ENCODE data around the gene GKN1. TPM values are rescaled to one million over a fixed set of nuclear protein-coding genes. Genes with fewer than 3 reads are reported as not detected.
"Not testable (repeated sequence)": the region's sequence is repeated elsewhere in the genome, so short reads cannot be mapped to it uniquely, and the experiment has no call there.

Gene GKN1
- total and polyA plus RNA-seq, 4 donors = not detected

- Histone ChIP-seq H3K9me3 (ENCODE audit: control insufficient read depth, insufficient read depth, low read length) (no peaks in the 10 kb centered on the region), H3K27ac (ENCODE audit: low read depth, low read length) (no peak within 1 kb of the TSS), H3K4me1 (ENCODE audit: control insufficient read depth, insufficient read depth, low read length) (no peaks in the 10 kb centered on the region), H3K4me3 (ENCODE audit: low read depth, low read length) (no peak within 1 kb of the TSS), H3K36me3 (ENCODE audit: control insufficient read depth, insufficient read depth, low read length) (no peaks in the 10 kb centered on the region), H3K27me3 (ENCODE audit: control insufficient read depth, insufficient read depth, low read length) (no peaks in the 10 kb centered on the region)
- WGBS (ENCODE audit: insufficient coverage) = 88% methylated on average over 2 of the region's 4 CpGs
- DNase-seq (ENCODE audit: low read depth in 4 of 6, low spot score in 6 of 6) = no peak
Observed at GRCh38 chr2:68952887-68953521, 21.4 kb upstream of the GKN1 start, which contains the start of gene GKN2. GKN2 (minus strand) TSS chr2:68952893; CDS start chr2:68952861, 32 bp downstream.

GRCh38 chr2:68955432-68955831, 19.0 kb upstream of the GKN1 start:
- H3K4me3 ChIP-seq (ENCODE audit: low read depth, low read length); H3K4me1 ChIP-seq (ENCODE audit: control insufficient read depth, insufficient read depth, low read length); H3K9me3 ChIP-seq (ENCODE audit: control insufficient read depth, insufficient read depth, low read length); H3K27ac ChIP-seq (ENCODE audit: low read depth, low read length); DNase-seq (ENCODE audit: low read depth in 4 of 6, low spot score in 6 of 6); H3K36me3 ChIP-seq (ENCODE audit: control insufficient read depth, insufficient read depth, low read length); H3K27me3 ChIP-seq (ENCODE audit: control insufficient read depth, insufficient read depth, low read length): not testable (repeated sequence)
- no CpG with 5 or more reads among the region's 5 CpGs for WGBS (ENCODE audit: insufficient coverage)

- DNase-seq (ENCODE audit: low read depth in 4 of 6, low spot score in 6 of 6) = peak in 1 of 6 donors; percentile 57
- Histone ChIP-seq H3K4me3 (ENCODE audit: low read depth, low read length) (no peak overlapping the region), H3K27me3 (ENCODE audit: control insufficient read depth, insufficient read depth, low read length) (no peaks in the 10 kb centered on the region), H3K9me3 (ENCODE audit: control insufficient read depth, insufficient read depth, low read length) (no peaks in the 10 kb centered on the region), H3K27ac (ENCODE audit: low read depth, low read length) (no peak overlapping the region), H3K36me3 (ENCODE audit: control insufficient read depth, insufficient read depth, low read length) (no peaks in the 10 kb centered on the region), H3K4me1 (ENCODE audit: control insufficient read depth, insufficient read depth, low read length) (no peaks in the 10 kb centered on the region)
- WGBS (ENCODE audit: insufficient coverage) = no CpG with 5 or more reads among the region's 1 CpG
Observed at GRCh38 chr2:68959001-68959400, 15.4 kb upstream of the GKN1 start.

DNA sequence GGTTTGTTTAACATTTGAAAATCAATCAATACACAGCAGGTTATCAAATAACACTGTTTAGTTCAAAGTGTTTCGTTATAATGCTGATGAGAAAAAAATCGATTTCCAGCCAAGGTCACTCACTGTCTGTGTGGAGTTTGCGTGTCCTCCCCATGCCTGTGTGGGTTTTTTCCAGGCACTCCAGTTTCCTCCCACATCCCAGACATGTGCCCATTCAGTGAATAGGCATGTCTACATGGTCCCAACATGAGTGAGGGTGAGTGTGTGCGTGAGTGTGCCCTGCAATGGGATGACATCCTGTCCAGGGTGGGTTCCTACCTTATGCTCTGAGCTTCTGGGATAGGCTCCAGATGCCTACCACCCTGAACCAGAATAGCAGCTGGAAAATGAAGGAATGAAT, 13.1 kb upstream of the GKN1 start:
- Histone ChIP-seq H3K27me3 (ENCODE audit: control insufficient read depth, insufficient read depth, low read length) (no peaks in the 10 kb centered on the region), H3K4me3 (ENCODE audit: low read depth, low read length) (no peak overlapping the region), H3K36me3 (ENCODE audit: control insufficient read depth, insufficient read depth, low read length) (no peaks in the 10 kb centered on the region), H3K9me3 (ENCODE audit: control insufficient read depth, insufficient read depth, low read length) (no peaks in the 10 kb centered on the region), H3K27ac (ENCODE audit: low read depth, low read length) (no peak overlapping the region), H3K4me1 (ENCODE audit: control insufficient read depth, insufficient read depth, low read length) (no peaks in the 10 kb centered on the region)
- WGBS (ENCODE audit: insufficient coverage) = 100% methylated on average over 1 of the region's 4 CpGs
- DNase-seq (ENCODE audit: low read depth in 4 of 6, low spot score in 6 of 6) = no peak

- Histone ChIP-seq H3K27ac (ENCODE audit: low read depth, low read length) (no peak overlapping the region), H3K27me3 (ENCODE audit: control insufficient read depth, insufficient read depth, low read length) (no peaks in the 10 kb centered on the region), H3K4me1 (ENCODE audit: control insufficient read depth, insufficient read depth, low read length) (no peaks in the 10 kb centered on the region), H3K36me3 (ENCODE audit: control insufficient read depth, insufficient read depth, low read length) (no peaks in the 10 kb centered on the region), H3K9me3 (ENCODE audit: control insufficient read depth, insufficient read depth, low read length) (no peaks in the 10 kb centered on the region), H3K4me3 (ENCODE audit: low read depth, low read length) (no peak overlapping the region)
- DNase-seq (ENCODE audit: low read depth in 4 of 6, low spot score in 6 of 6) = no peak
Observed at GRCh38 chr2:68964282-68964681, 10.2 kb upstream of the GKN1 start.

DNA sequence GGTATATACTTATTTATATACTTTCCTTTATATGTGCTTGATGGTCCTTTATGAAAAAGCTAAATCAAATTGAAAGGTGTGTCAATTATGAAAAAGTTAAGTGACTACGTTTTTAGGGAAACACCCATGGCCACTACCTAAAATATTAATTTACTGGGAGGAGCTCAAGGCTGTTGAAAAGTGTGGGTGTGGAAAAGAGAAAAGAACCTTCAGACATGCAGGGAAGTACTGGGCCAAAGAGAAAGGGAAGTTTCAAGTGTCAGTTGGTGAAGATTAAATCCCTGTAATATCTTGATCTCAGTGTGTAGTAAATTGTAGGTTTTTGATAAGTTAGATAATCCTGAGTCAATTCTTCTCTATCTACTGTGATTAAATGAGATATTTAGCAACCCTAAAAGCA, 6.2 kb upstream of the GKN1 start:
- Histone ChIP-seq H3K27ac (ENCODE audit: low read depth, low read length) (no peak overlapping the region), H3K36me3 (ENCODE audit: control insufficient read depth, insufficient read depth, low read length) (no peaks in the 10 kb centered on the region), H3K4me3 (ENCODE audit: low read depth, low read length) (no peak overlapping the region), H3K27me3 (ENCODE audit: control insufficient read depth, insufficient read depth, low read length) (no peaks in the 10 kb centered on the region), H3K4me1 (ENCODE audit: control insufficient read depth, insufficient read depth, low read length) (no peaks in the 10 kb centered on the region), H3K9me3 (ENCODE audit: control insufficient read depth, insufficient read depth, low read length) (no peaks in the 10 kb centered on the region)
- no peak for DNase-seq (ENCODE audit: low read depth in 4 of 6, low spot score in 6 of 6)
- no CpG with 5 or more reads among the region's 1 CpG for WGBS (ENCODE audit: insufficient coverage)

- no peak overlapping the region for H3K27ac ChIP-seq (ENCODE audit: low read depth, low read length)
- H3K4me1 ChIP-seq (ENCODE audit: control insufficient read depth, insufficient read depth, low read length) = no peaks in the 10 kb centered on the region
- no peaks in the 10 kb centered on the region for H3K27me3 ChIP-seq (ENCODE audit: control insufficient read depth, insufficient read depth, low read length)
- 84% methylated on average over 7 of the region's 8 CpGs for WGBS (ENCODE audit: insufficient coverage)
- H3K4me3 ChIP-seq (ENCODE audit: low read depth, low read length) = no peak overlapping the region
- peak in 1 of 6 donors; percentile 54 for DNase-seq (ENCODE audit: low read depth in 4 of 6, low spot score in 6 of 6)
- H3K9me3 ChIP-seq (ENCODE audit: control insufficient read depth, insufficient read depth, low read length) = no peaks in the 10 kb centered on the region
- H3K36me3 ChIP-seq (ENCODE audit: control insufficient read depth, insufficient read depth, low read length) = no peaks in the 10 kb centered on the region
Observed at GRCh38 chr2:68969736-68970490, 4.5 kb upstream of the GKN1 start.

DNA sequence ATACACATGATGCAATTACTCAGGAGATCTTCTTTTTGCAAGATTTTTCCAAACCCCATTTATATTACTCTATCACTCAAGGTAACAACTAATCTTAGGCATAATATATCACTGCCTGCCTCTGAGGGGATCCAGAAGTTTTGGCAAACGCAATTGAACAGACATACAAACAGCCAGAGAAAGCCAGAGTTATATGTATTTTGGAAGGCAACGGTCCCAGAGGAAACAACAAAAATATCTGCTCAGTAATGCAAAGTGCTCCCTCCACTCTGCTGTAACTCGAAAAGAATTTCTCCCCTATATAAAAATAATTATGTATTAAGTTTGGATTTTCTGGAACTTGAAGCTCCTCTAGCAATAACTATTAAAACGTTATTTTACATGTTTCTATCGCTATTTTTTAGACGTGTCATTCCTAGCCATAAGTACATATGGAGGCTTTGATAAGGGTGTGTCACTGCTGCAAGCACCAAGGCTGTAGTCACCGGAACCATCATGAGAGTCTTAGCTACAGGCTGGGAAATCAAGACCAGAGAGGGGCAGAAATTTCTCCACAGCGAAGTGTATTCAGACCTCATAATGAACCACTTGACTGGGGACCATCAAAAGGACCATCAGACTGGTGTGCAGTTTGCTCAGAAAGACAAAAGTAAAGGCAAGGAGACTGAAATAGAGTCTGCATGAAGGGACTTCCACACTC, 3.7 kb upstream of the GKN1 start:
- no peak overlapping the region for H3K27ac ChIP-seq (ENCODE audit: low read depth, low read length)
- no peak for DNase-seq (ENCODE audit: low read depth in 4 of 6, low spot score in 6 of 6)

GRCh38 chr2:68971591-68972231, 2.7 kb upstream of the GKN1 start:
- no peak for DNase-seq (ENCODE audit: low read depth in 4 of 6, low spot score in 6 of 6)
- Histone ChIP-seq H3K27me3 (ENCODE audit: control insufficient read depth, insufficient read depth, low read length) (no peaks in the 10 kb centered on the region), H3K27ac (ENCODE audit: low read depth, low read length) (no peak overlapping the region), H3K9me3 (ENCODE audit: control insufficient read depth, insufficient read depth, low read length) (no peaks in the 10 kb centered on the region), H3K4me1 (ENCODE audit: control insufficient read depth, insufficient read depth, low read length) (no peaks in the 10 kb centered on the region), H3K36me3 (ENCODE audit: control insufficient read depth, insufficient read depth, low read length) (no peaks in the 10 kb centered on the region), H3K4me3 (ENCODE audit: low read depth, low read length) (no peak overlapping the region)
- WGBS (ENCODE audit: insufficient coverage) = 51% methylated on average over 3 of the region's 5 CpGs

More for the DNA sequence above, 3.7 kb upstream of the GKN1 start:
- 90% methylated on average over 2 of the region's 8 CpGs for WGBS (ENCODE audit: insufficient coverage)
- H3K4me3 ChIP-seq (ENCODE audit: low read depth, low read length) = no peak overlapping the region
- H3K4me1 ChIP-seq (ENCODE audit: control insufficient read depth, insufficient read depth, low read length) = no peaks in the 10 kb centered on the region
- H3K9me3 ChIP-seq (ENCODE audit: control insufficient read depth, insufficient read depth, low read length) = no peaks in the 10 kb centered on the region
- H3K27me3 ChIP-seq (ENCODE audit: control insufficient read depth, insufficient read depth, low read length) = no peaks in the 10 kb centered on the region
- H3K36me3 ChIP-seq (ENCODE audit: control insufficient read depth, insufficient read depth, low read length) = no peaks in the 10 kb centered on the region

Data from spinal cord (tissue), 10 donors.